WI38 (cell line): ENCODE data around the gene CES5A.

Experiments used
- H3K4me3 ChIP-seq: 2 replicates; pipeline ENCODE4 v1.5.1; 2011; ENCODE audit warnings: low read depth, mild to moderate bottlenecking, control low read depth, low read length
- TF ChIP-seq, protein P1 (sequence below): IDR thresholded peaks from 2 replicates; pipeline ENCODE4 v1.5.1; 2012; ENCODE audit warnings: low read depth, mild to moderate bottlenecking, control low read depth, low read length

The CES5A gene

GRCh38 chr16:55901566-55902217 is 26.5 kb upstream of the CES5A start:
- TF ChIP-seq, protein P1, sequence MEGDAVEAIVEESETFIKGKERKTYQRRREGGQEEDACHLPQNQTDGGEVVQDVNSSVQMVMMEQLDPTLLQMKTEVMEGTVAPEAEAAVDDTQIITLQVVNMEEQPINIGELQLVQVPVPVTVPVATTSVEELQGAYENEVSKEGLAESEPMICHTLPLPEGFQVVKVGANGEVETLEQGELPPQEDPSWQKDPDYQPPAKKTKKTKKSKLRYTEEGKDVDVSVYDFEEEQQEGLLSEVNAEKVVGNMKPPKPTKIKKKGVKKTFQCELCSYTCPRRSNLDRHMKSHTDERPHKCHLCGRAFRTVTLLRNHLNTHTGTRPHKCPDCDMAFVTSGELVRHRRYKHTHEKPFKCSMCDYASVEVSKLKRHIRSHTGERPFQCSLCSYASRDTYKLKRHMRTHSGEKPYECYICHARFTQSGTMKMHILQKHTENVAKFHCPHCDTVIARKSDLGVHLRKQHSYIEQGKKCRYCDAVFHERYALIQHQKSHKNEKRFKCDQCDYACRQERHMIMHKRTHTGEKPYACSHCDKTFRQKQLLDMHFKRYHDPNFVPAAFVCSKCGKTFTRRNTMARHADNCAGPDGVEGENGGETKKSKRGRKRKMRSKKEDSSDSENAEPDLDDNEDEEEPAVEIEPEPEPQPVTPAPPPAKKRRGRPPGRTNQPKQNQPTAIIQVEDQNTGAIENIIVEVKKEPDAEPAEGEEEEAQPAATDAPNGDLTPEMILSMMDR = no peak
- H3K4me3 ChIP-seq = no peak overlapping the region

GRCh38 chr16:55900616-55901393 is 25.6 kb upstream of the CES5A start:
- no peak overlapping the region for H3K4me3 ChIP-seq
- TF ChIP-seq, protein P1 = no peak

- H3K4me3 ChIP-seq = no peak overlapping the region
Observed at GRCh38 chr16:55899857-55900256, 24.7 kb upstream of the CES5A start.

DNA sequence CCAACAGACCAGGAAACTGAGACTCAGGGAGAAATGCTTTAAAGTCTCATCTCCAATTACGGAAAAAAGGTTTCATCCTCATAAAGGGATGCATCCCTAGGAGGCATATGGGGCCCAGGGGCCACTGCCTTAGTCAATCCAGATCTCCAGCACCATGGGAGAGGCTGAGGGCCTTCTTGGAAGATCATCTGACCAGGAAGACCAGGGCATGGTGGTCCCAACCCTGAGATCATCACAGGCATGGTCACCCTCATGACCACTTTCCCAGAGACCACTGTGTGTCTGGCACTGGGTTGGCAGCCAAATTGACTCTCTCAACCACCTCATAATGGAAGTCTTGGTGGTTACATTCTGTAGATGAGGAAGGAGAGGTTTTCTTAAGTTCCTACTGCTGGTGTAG is 23.4 kb upstream of the CES5A start:
- TF ChIP-seq, protein P1 = no peak
- H3K4me3 ChIP-seq = no peak overlapping the region

More at GRCh38 chr16:55899857-55900256, 24.7 kb upstream of the CES5A start:
- TF ChIP-seq, protein P1 = no peak

DNA sequence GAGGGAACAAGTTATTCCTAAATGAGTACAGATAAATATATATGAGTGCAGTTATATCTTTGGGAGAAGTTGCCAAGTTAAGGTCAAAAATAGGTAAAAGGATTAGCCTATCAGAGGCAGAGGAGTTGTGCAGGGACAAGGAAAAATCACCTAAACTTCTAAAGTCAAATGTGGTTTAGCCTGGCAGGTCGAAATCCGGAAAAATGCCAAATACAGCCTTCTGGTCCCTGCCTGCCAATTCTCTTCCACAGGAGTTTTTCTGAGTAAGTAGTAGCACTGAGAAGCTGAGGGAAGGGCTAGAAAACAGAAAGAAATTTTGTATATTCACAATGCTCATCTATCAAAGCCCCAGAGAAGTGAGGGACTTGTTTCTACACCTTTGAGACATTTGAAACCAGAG is 17.6 kb upstream of the CES5A start:
- no peak overlapping the region for H3K4me3 ChIP-seq
- TF ChIP-seq, protein P1 = no peak

- TF ChIP-seq, protein P1 = no peak
Observed at GRCh38 chr16:55889518-55889917, 14.3 kb upstream of the CES5A start.

GRCh38 chr16:55888546-55888945 is 13.4 kb upstream of the CES5A start:
- no peak overlapping the region for H3K4me3 ChIP-seq
- TF ChIP-seq, protein P1 = no peak

More at GRCh38 chr16:55889518-55889917, 14.3 kb upstream of the CES5A start:
- H3K4me3 ChIP-seq = no peak overlapping the region
